ENCODE results near the gene ACVR1C.

GRCh38 chr2:157487747-157488146, 140.9 kb downstream of the ACVR1C start:
- TF ChIP-seq CTCF (IDR thresholded peaks at IDR 0.05; ENCODE audit: low read depth, low read length, poor library complexity, severe bottlenecking), result no peak
- TF ChIP-seq EZH2phosphoT487 (IDR thresholded peaks at IDR 0.05; ENCODE audit: borderline replicate concordance, low read length), result no peak

Data from DOHH2 (cell line).